Measurements from ENCODE around the gene GAMT.

Gene GAMT

GRCh38 chr19:1417681-1418495 is 16.5 kb upstream of the GAMT start:
- DNase-seq: no peak

- DNase-seq: no peak
Measured at GRCh38 chr19:1417145-1417544, 15.8 kb upstream of the GAMT start.

GRCh38 chr19:1416014-1416841 is 14.9 kb upstream of the GAMT start:
- DNase-seq: no peak

- no peak for DNase-seq
Measured at GRCh38 chr19:1412995-1413800, 11.9 kb upstream of the GAMT start.

- no peak for DNase-seq
Measured at GRCh38 chr19:1412323-1412923, 11.1 kb upstream of the GAMT start.

GRCh38 chr19:1411255-1412191 is 10.2 kb upstream of the GAMT start:
- no peak for DNase-seq

- DNase-seq: no peak
Measured at GRCh38 chr19:1410789-1411188, 9.4 kb upstream of the GAMT start.

GRCh38 chr19:1410136-1410786 is 8.9 kb upstream of the GAMT start:
- no peak for DNase-seq

GRCh38 chr19:1409204-1410005 is 8.1 kb upstream of the GAMT start:
- DNase-seq: no peak

- no peak for DNase-seq
Measured at GRCh38 chr19:1408300-1409203, 7.2 kb upstream of the GAMT start.

- DNase-seq: no peak
Measured at GRCh38 chr19:1407528-1408299, 6.4 kb upstream of the GAMT start, which contains the start of gene DAZAP1. TSS of gene DAZAP1 (plus strand) at chr19:1407586. CDS start at chr19:1407774, 188 bp downstream.

- DNase-seq: peak; percentile 92
Measured at GRCh38 chr19:1406774-1407527, 5.6 kb upstream of the GAMT start.

GRCh38 chr19:1402411-1403070 is 1.2 kb upstream of the GAMT start:
- DNase-seq: no peak

- no peak for DNase-seq
Measured at GRCh38 chr19:1401889-1402217, 511 bp upstream of the GAMT start.

- no peak for DNase-seq
Measured at GRCh38 chr19:1400281-1401137, 833 bp downstream of the GAMT start.

- no peak for DNase-seq
Measured at GRCh38 chr19:1399745-1400144, 1.6 kb downstream of the GAMT start.
